ENCODE results near the gene SLC24A4. TPM values are rescaled to one million over a fixed set of nuclear protein-coding genes. Genes with fewer than 3 reads are reported as not detected.

SLC24A4 gene
- total RNA-seq, 1 donor from 2014 or later, result not detected

DNA sequence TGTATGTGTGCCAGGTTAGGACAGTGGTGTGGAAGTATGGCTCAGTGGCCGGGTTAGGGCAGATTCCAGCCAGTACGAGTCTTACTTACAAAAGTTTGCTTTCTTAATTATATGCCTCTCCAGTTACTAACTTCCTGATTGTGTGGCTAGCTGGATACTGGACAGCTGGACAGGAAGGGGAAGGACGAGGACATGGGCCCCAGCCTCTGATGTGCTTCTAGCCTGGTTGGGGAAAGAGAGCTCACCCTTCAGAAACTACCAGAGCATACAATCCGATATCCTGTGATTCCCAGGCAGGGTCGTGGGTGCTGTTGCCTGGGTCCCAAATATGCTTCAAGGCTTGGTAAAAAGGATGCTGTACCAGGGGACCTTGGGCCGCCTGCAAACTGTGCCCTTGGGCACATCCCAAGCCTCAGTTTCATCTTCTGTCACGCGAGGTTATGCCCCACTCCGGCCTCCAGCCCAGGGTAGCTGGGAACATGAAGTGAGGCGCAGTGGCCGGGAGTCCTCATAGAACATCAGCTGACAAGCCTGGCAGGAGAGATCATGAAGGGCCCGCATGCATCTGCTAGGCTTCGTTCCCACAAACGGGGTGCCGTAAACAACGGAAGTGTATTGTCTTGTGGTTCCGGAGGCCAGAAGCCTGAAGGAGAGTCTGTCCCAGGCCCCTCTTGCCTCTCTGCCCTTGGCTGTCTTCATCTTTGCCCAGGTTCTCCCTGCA is 167.4 kb downstream of the SLC24A4 start:
- intact Hi-C loops (cut with micrococcal nuclease), result no loop called here
- Mint-ChIP-seq H3K4me3 (no peak overlapping the region), H3K36me3 (ENCODE audit: low read depth) (no peaks in the 10 kb centered on the region), H3K27me3 (peaks cover 18% of the 10 kb centered on the region), H3K4me1 (no peaks in the 10 kb centered on the region), H3K27ac (no peak overlapping the region), H3K9me3 (no peaks in the 10 kb centered on the region)
- DNase-seq, result no peak

DNA sequence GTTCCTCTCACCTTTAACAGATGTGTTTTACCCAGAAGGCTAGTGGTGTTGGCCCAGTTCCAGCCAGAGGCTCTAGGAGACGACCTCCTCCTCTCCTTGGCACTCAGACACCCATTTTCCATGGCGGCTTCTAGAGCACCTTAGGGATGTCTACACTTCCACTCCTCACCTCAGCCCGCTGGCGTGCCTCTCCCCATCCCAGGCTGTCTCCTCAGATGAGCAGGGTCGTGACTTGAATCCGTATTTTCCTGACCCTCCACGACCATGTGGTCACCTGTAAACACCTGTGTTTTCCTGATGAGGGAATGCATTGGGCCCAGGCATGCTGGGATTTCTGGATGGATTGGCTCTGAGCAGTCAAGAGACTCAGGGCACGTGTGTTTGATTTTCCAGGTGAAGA is 168.8 kb downstream of the SLC24A4 start:
- Mint-ChIP-seq H3K27me3 (peaks cover 20% of the 10 kb centered on the region), H3K36me3 (ENCODE audit: low read depth) (no peaks in the 10 kb centered on the region), H3K4me3 (no peak overlapping the region), H3K27ac (no peak overlapping the region), H3K4me1 (no peaks in the 10 kb centered on the region), H3K9me3 (no peaks in the 10 kb centered on the region)
- intact Hi-C loops (cut with micrococcal nuclease), result no loop called here
- no peak for DNase-seq

DNA sequence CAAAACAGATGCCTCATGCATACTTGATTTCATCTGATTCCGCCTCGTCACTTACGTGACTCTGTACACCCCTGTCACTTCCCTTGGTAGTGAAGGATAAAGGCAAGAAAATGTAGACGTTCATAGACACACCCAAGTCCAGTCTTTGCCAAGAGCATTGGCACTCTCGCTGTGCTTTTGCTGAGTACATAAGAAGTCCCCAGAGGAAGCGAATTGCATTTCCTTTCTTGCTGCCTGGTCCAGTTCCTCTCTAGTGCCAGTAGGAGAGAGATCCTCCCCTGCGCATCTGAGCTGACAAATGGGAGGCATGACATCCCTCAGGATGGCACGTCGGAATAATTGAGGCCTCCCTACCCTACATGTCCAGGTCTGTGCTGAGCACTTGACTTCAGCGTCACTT is 169.3 kb downstream of the SLC24A4 start:
- Mint-ChIP-seq H3K27ac (no peak overlapping the region), H3K4me1 (no peaks in the 10 kb centered on the region), H3K4me3 (no peak overlapping the region), H3K27me3 (peaks cover 18% of the 10 kb centered on the region), H3K9me3 (no peaks in the 10 kb centered on the region), H3K36me3 (ENCODE audit: low read depth) (no peaks in the 10 kb centered on the region)
- DNase-seq, result no peak
- intact Hi-C loops (cut with micrococcal nuclease), result no loop called here

DNA sequence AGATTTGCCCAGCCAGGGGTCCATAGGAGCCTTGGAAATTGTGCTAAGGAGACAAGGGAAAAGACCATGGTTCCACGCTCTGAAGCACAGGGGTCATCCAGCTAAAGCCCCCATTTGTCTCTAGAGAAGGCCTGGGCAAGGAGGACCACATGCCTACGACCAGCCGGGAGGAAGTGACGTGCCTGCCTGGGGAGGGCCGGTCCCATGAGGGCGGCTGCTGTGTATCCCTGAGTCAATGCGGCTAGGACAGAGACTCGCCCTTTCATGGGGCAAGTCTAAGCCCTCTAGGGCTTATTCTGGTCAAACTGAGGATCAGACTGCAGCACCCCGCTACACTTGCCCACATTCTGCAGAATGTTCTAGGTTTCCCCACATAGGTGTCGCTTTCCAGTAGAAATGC is 170.1 kb downstream of the SLC24A4 start:
- DNase-seq, result no peak

DNA sequence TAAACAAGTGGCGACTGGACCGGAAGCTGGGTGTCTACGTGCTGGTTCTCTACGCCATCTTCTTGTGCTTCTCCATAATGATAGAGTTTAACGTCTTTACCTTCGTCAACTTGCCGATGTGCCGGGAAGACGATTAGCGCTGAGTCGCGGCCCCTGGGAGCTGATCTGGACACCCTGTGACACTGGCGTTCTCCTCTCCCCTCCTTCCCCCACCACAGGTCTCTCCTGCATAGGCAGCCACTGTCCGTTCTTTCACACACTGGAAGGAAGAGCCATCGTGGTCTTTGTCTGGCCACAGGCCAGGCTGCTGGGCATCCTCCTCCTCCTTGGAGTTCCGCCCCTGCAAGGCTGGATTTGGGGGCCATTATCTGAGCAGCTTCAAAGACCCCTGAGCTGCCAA is 170.5 kb downstream of the SLC24A4 start:
- Mint-ChIP-seq H3K4me1 (no peaks in the 10 kb centered on the region), H3K27ac (no peak overlapping the region), H3K4me3 (no peak overlapping the region), H3K9me3 (no peaks in the 10 kb centered on the region), H3K27me3 (peaks cover 17% of the 10 kb centered on the region), H3K36me3 (ENCODE audit: low read depth) (no peaks in the 10 kb centered on the region)
- intact Hi-C loops (cut with micrococcal nuclease), result no loop called here
- no peak for DNase-seq

More for the DNA sequence above, 170.1 kb downstream of the SLC24A4 start:
- H3K27me3 Mint-ChIP-seq, result peaks cover 17% of the 10 kb centered on the region
- H3K36me3 Mint-ChIP-seq (ENCODE audit: low read depth), result no peaks in the 10 kb centered on the region
- H3K4me3 Mint-ChIP-seq, result no peak overlapping the region
- no peak overlapping the region for H3K27ac Mint-ChIP-seq
- intact Hi-C loops (cut with micrococcal nuclease), result no loop called here
- no peaks in the 10 kb centered on the region for H3K4me1 Mint-ChIP-seq
- H3K9me3 Mint-ChIP-seq, result no peaks in the 10 kb centered on the region

DNA sequence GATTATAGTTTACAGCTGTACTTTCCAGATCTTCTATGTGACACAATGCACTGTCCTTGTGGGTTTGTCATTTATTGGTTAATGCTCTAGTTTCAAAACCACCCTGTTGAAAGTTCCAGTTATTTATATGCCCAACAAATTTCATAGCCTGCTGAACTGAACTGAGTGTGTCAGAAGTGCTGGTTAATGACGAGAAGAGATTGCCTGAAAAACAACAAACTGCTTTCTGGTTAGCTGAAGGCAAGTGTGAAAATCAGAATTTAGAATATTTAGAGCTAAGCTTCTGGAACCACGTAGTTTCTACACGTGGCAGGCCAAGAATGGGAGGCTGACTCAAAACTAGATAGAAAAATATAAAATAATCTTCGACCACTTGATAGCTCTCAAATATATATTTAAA is 171.5 kb downstream of the SLC24A4 start:
- Mint-ChIP-seq H3K4me3 (no peak overlapping the region), H3K27me3 (peaks cover 17% of the 10 kb centered on the region), H3K4me1 (no peaks in the 10 kb centered on the region), H3K9me3 (no peaks in the 10 kb centered on the region), H3K27ac (no peak overlapping the region), H3K36me3 (ENCODE audit: low read depth) (no peaks in the 10 kb centered on the region)
- no peak for DNase-seq
- intact Hi-C loops (cut with micrococcal nuclease), result no loop called here

DNA sequence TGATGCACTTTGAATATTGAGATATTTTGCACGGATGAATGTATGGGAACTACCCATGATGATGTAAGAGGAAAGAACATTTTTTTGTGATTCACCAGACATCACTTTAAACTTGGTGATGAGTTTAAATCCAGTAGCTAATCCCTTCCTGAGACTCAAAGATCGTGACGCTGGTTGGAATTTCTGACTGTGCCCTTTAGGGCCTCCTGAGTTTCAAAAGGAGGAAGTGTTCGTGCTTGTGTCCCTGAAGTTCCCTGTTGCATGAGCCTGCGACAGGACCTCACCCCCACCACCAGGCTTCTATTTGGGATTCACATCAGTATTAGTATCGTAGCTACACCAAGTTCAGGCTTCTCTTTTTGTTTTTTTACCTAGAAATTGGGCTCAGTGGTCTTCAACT is 172.1 kb downstream of the SLC24A4 start:
- Mint-ChIP-seq H3K27ac (no peak overlapping the region), H3K4me3 (no peak overlapping the region), H3K27me3 (peaks cover 17% of the 10 kb centered on the region), H3K9me3 (no peaks in the 10 kb centered on the region), H3K36me3 (ENCODE audit: low read depth) (no peaks in the 10 kb centered on the region), H3K4me1 (no peaks in the 10 kb centered on the region)
- intact Hi-C loops (cut with micrococcal nuclease), result no loop called here
- no peak for DNase-seq

DNA sequence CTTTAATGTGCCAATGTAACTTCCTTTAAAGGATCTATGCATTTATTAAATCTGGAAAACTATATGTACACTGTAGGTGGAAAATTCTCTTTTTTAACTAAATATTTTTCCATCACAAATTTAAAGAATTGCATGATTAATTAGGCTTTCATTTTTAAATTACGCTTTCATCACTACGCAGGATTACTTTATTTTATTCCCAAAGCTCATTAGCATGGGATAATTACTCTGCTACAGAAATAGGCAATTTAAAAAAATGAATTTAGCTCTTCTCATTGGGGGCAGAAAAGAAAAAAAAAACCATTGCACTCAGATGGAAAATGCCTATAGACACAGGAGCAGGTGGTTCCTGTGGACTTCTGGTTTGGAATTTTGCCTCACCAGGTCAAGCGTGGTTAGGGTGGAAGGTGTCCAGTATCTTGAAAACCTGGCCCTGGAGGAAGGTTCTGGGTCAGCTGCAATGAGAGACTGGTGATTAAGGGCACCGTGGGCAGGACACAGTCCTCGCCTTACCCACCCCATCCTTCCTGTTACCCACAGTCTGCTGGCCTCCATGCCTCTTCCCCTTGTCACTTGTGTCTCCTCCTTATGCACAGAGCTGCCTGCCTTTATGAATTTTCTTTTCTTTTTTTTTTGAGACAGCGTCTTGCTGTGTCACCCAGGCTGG is 173.4 kb downstream of the SLC24A4 start:
- no peak overlapping the region for H3K27ac Mint-ChIP-seq
- H3K9me3 Mint-ChIP-seq, result no peaks in the 10 kb centered on the region
- no peak overlapping the region for H3K4me3 Mint-ChIP-seq
- H3K27me3 Mint-ChIP-seq, result peaks cover 19% of the 10 kb centered on the region
- no peaks in the 10 kb centered on the region for H3K4me1 Mint-ChIP-seq
- H3K36me3 Mint-ChIP-seq (ENCODE audit: low read depth), result no peaks in the 10 kb centered on the region
- intact Hi-C loops (cut with micrococcal nuclease), result no loop called here
- no peak for DNase-seq

DNA sequence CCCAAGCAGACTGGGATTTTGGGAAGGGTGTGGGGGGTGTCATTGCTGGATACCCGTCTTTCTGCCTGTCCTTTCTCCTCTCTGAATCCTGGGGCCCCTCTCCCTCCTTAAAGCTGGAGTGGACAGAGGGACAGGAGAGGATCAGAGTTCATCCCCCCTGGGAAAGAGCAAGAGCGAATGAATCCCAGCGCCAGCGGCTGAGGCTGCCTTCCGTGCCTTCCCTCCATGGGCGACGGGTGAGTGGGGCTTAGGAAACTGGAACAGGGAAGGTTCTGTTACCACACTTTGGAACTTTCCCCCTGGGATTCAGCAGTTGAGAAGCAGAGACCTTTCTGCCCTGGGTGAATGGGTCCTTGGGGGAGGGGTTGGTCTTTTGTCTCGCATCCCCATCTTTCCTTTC is 174.4 kb downstream of the SLC24A4 start:
- Mint-ChIP-seq H3K4me3 (no peak overlapping the region), H3K9me3 (no peaks in the 10 kb centered on the region), H3K36me3 (ENCODE audit: low read depth) (no peaks in the 10 kb centered on the region), H3K4me1 (no peaks in the 10 kb centered on the region), H3K27me3 (peaks cover 24% of the 10 kb centered on the region), H3K27ac (no peak overlapping the region)
- no peak for DNase-seq
- intact Hi-C loops (cut with micrococcal nuclease), result no loop called here

DNA sequence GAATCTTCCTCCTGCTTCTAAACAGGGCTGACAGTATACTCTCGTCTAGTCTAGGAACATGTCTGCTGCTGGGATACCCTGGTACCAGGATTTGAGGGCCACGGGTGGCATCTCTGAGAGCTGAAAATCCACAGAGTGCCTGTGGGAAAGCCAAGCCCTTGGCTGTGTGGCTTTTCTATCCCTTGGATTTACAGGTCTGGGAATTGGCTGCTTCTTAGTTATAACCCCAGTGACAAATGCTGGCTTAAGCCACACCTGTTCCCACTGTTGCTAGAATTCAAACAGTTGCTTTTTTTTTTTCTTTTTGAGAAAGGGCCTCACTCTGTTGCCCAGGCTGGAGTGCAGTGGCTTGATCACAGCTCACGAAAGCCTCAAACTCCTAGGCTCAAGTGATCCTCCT is 176.3 kb downstream of the SLC24A4 start:
- Mint-ChIP-seq H3K27me3 (peaks cover 19% of the 10 kb centered on the region), H3K9me3 (no peaks in the 10 kb centered on the region), H3K4me3 (no peak overlapping the region), H3K27ac (no peak overlapping the region), H3K36me3 (ENCODE audit: low read depth) (no peaks in the 10 kb centered on the region), H3K4me1 (no peaks in the 10 kb centered on the region)
- DNase-seq, result no peak
- intact Hi-C loops (cut with micrococcal nuclease), result no loop called here

DNA sequence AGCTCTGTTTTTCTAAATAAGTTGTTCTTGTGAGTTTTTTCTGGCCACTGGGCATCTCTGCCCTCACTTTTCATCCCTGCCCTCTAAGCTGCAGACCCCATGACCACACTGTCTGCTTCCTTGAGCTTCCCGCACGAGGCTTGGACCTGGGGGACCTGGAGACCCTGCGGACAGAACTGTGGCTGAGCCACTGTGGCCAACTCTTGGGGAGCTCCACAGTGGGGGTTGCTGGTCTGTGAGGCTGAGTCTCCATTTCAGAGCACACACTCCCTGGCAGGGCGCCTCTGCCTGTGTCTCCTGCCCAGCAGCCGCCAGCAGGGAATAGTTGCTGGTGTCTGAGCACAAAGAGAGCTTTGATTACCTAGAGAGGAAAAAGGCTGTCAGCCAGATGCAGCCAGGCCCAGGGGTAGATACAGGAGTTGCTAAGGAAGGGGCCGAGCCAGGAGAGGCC is 177.6 kb downstream of the SLC24A4 start:
- DNase-seq, result no peak
- no peak overlapping the region for H3K4me3 Mint-ChIP-seq
- no peaks in the 10 kb centered on the region for H3K9me3 Mint-ChIP-seq
- no peaks in the 10 kb centered on the region for H3K36me3 Mint-ChIP-seq (ENCODE audit: low read depth)
- H3K27me3 Mint-ChIP-seq, result peaks cover 22% of the 10 kb centered on the region
- H3K27ac Mint-ChIP-seq, result no peak overlapping the region
- intact Hi-C loops (cut with micrococcal nuclease), result no loop called here
- H3K4me1 Mint-ChIP-seq, result no peaks in the 10 kb centered on the region

DNA sequence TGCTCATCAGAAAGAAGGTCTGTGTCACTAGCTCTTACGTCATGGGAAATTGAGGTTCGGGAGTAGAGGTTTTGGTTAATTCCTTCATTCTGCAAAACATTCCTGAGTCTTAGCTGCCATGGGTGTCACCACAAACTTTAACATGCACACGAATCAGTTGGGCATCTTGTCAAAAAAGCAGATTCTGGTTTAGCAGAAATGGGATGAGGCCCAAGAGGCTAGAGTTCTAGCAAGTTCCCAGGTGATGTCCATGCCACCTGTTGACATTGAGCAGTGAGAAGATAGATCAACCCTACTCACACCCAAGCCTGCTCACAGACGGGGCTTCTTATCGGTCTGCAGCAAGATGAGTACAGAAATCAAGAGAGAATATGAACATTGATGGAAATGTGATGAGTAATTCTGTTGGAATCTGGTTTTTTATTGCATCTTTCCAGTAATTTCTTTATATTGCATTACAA is 179.0 kb downstream of the SLC24A4 start:
- H3K4me3 Mint-ChIP-seq, result no peak overlapping the region
- no peaks in the 10 kb centered on the region for H3K36me3 Mint-ChIP-seq (ENCODE audit: low read depth)
- DNase-seq, result no peak
- H3K4me1 Mint-ChIP-seq, result peaks cover 5% of the 10 kb centered on the region
- intact Hi-C loops (cut with micrococcal nuclease), result no loop called here
- no peaks in the 10 kb centered on the region for H3K9me3 Mint-ChIP-seq
- no peak overlapping the region for H3K27ac Mint-ChIP-seq
- peaks cover 25% of the 10 kb centered on the region for H3K27me3 Mint-ChIP-seq

DNA sequence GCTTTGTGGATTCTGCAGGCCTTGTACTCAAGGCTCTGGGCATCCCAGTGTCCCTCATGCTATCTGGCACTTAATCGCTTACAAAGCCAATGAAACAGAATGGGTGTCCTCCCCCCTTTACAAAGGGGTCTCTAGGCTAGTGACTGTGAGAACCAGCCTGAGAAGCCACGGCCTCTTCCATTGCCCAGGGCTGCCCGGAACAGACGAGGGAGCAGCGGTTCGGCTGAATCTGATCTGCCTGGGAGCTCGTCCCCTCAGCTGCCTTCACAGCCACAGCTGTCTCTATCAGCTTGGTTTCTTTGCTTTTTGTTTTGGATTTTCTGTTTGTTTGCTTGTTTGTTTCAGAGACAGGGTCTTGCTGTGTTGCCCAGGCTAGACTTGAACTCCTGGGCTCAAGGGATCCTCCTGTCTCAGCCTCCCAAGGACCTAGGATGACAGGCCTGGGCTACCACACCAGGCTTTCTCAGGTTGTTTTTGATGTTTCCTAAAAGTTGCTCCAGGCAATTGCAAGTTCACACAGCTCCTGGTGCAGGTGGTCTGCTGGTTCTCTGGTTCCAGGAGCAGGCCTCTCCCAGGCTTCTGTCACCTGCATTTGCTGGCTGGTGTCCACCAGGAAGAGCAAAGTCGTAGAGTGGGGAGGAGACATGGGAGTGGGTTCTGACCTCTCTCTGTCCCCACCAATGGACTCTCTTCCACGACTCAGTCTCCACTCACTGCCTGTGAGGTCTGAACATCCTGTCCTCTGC is 179.7 kb downstream of the SLC24A4 start:
- DNase-seq, result no peak

More for the DNA sequence above, 179.7 kb downstream of the SLC24A4 start:
- Mint-ChIP-seq H3K4me3 (no peak overlapping the region), H3K4me1 (peaks cover 10% of the 10 kb centered on the region), H3K27me3 (peaks cover 28% of the 10 kb centered on the region), H3K36me3 (ENCODE audit: low read depth) (no peaks in the 10 kb centered on the region), H3K9me3 (no peaks in the 10 kb centered on the region), H3K27ac (no peak overlapping the region)
- intact Hi-C loops (cut with micrococcal nuclease), result no loop called here

Measured in activated CD4-positive, alpha-beta T cell treated with anti-CD3 and anti-CD28 coated beads, Interleukin-2, amount 10 ng/mL, durations not matched to agents 24 days and 14 days (primary cell).